ENCODE results near the gene CEPT1.

GRCh38 chr1:111174070-111174469 lies 34.0 kb downstream of the CEPT1 start:
- TF ChIP-seq POLR2A (IDR thresholded peaks at IDR 0.05) (no peak), CTCF (IDR thresholded peaks at IDR 0.05) (no peak)
